Suppressor macrophage treated with lipopolysaccharide for 1 hour (primary cell): ENCODE results near the gene PLD5.
"Not testable (repeated sequence)": the region's sequence is repeated elsewhere in the genome, so short reads cannot be mapped to it uniquely, and the experiment has no call there.

Experiments used
- DNase-seq, 3 donors: peaks; one replicate each; pipeline ENCODE4 v3.0.0-alpha.2; 2020 to 2022

The PLD5 gene

GRCh38 chr1:242139442-242139841 lies 385.1 kb downstream of the PLD5 start:
- DNase-seq: peak; percentile 49 to 80 (median 70)

- peak in 2 of 3 donors; percentile 17 to 53 for DNase-seq
Observed at GRCh38 chr1:242133796-242134195, 390.7 kb downstream of the PLD5 start.

- DNase-seq: peak in 1 of 3 donors; percentile 9
Observed at GRCh38 chr1:242133351-242133750, 391.1 kb downstream of the PLD5 start.

GRCh38 chr1:242132121-242132817 lies 392.2 kb downstream of the PLD5 start:
- no peak for DNase-seq

- peak in 2 of 3 donors; percentile 18 to 23 for DNase-seq
Observed at GRCh38 chr1:242128951-242129502, 395.5 kb downstream of the PLD5 start.

GRCh38 chr1:242120432-242120831 lies 404.1 kb downstream of the PLD5 start:
- DNase-seq: no peak

GRCh38 chr1:242100921-242101320 lies 423.6 kb downstream of the PLD5 start:
- no peak for DNase-seq

- not testable (repeated sequence) for DNase-seq
Observed at GRCh38 chr1:242097283-242097682, 427.2 kb downstream of the PLD5 start.

- DNase-seq: no peak
Observed at GRCh38 chr1:242093116-242093515, 431.4 kb downstream of the PLD5 start.

GRCh38 chr1:242089911-242090310 lies 434.6 kb downstream of the PLD5 start:
- DNase-seq: no peak

- DNase-seq: no peak
Observed at GRCh38 chr1:242088875-242089274, 435.6 kb downstream of the PLD5 start.

- DNase-seq: no peak
Observed at GRCh38 chr1:242086706-242087105, 437.8 kb downstream of the PLD5 start.

- DNase-seq: no peak
Observed at GRCh38 chr1:242086093-242086492, 438.4 kb downstream of the PLD5 start.

- DNase-seq: no peak
Observed at GRCh38 chr1:242083742-242084141, 440.8 kb downstream of the PLD5 start.

- DNase-seq: no peak
Observed at GRCh38 chr1:242081446-242081845, 443.1 kb downstream of the PLD5 start.

GRCh38 chr1:242065813-242066212 lies 458.7 kb downstream of the PLD5 start:
- no peak for DNase-seq

GRCh38 chr1:242062271-242062670 lies 462.2 kb downstream of the PLD5 start:
- no peak for DNase-seq

GRCh38 chr1:242059976-242060375 lies 464.5 kb downstream of the PLD5 start:
- DNase-seq: no peak

- DNase-seq: not testable (repeated sequence)
Observed at GRCh38 chr1:242058582-242058981, 465.9 kb downstream of the PLD5 start.

GRCh38 chr1:242058181-242058580 lies 466.3 kb downstream of the PLD5 start:
- DNase-seq: not testable (repeated sequence)

GRCh38 chr1:242057745-242058115 lies 466.8 kb downstream of the PLD5 start:
- DNase-seq: no peak

GRCh38 chr1:242056988-242057744 lies 467.3 kb downstream of the PLD5 start:
- DNase-seq: no peak

GRCh38 chr1:242055749-242056320 lies 468.7 kb downstream of the PLD5 start:
- no peak for DNase-seq

GRCh38 chr1:242043165-242043564 lies 481.3 kb downstream of the PLD5 start:
- no peak for DNase-seq
